GM12878 (cell line): ENCODE results near the gene PNMA8C.

Source experiments
- CHD2 ChIP-seq: IDR thresholded peaks from 2 replicates; pipeline ENCODE4 v1.6.1; 2011; ENCODE audit warnings: low read depth, low read length, improper control_type of control experiment, borderline replicate concordance
- HDAC2 ChIP-seq: fragments of 200-600 bp; sonication (generic); IDR thresholded peaks from 2 replicates; pipeline ENCODE4 v1.6.1; 2017
- SIX5 ChIP-seq: IDR thresholded peaks from 2 replicates; pipeline ENCODE4 v1.6.1; 2011; ENCODE audit warnings: mild to moderate bottlenecking, low read depth, low read length, moderate library complexity; ENCODE audit not compliant: severe bottlenecking
- TAF1 ChIP-seq: IDR thresholded peaks from 2 replicates; pipeline ENCODE4 v1.6.1; 2011; ENCODE audit warnings: mild to moderate bottlenecking, low read depth, low read length, borderline replicate concordance
- TCF3 ChIP-seq: IDR thresholded peaks from 2 replicates; pipeline ENCODE4 v1.6.1; 2012; ENCODE audit warnings: low read depth, mild to moderate bottlenecking, low read length, borderline replicate concordance; ENCODE audit not compliant: insufficient read depth
- TF ChIP-seq, protein P1 (sequence below), 3 experiments: IDR thresholded peaks in 2 of 3; conservative IDR thresholded peaks in 1 of 3; 2 replicates each; pipeline ENCODE4 v1.5.1; 2011; ENCODE audit warnings: low read depth in 3 of 3, low read length in 3 of 3, mild to moderate bottlenecking in 3 of 3, control low read depth in 2 of 3, moderate library complexity in 2 of 3, inconsistent platforms in 1 of 3, mixed read lengths in 1 of 3; ENCODE audit not compliant: control insufficient read depth in 2 of 3, insufficient read depth in 1 of 3; ENCODE audit errors: extremely low read depth in 1 of 3
- TF ChIP-seq, protein P2 (sequence below): fragments of 450-650 bp; formaldehyde crosslinking; IDR thresholded peaks from 2 replicates; pipeline ENCODE4 v1.4.0; 2020; ENCODE audit warnings: mild to moderate bottlenecking, moderate library complexity

- TF ChIP-seq TAF1, result no peak
- no peak for TF ChIP-seq TCF3
- TF ChIP-seq, protein P1, sequence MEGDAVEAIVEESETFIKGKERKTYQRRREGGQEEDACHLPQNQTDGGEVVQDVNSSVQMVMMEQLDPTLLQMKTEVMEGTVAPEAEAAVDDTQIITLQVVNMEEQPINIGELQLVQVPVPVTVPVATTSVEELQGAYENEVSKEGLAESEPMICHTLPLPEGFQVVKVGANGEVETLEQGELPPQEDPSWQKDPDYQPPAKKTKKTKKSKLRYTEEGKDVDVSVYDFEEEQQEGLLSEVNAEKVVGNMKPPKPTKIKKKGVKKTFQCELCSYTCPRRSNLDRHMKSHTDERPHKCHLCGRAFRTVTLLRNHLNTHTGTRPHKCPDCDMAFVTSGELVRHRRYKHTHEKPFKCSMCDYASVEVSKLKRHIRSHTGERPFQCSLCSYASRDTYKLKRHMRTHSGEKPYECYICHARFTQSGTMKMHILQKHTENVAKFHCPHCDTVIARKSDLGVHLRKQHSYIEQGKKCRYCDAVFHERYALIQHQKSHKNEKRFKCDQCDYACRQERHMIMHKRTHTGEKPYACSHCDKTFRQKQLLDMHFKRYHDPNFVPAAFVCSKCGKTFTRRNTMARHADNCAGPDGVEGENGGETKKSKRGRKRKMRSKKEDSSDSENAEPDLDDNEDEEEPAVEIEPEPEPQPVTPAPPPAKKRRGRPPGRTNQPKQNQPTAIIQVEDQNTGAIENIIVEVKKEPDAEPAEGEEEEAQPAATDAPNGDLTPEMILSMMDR (IDR thresholded peaks at IDR 0.05 in 2 of 3, conservative IDR thresholded peaks at IDR 0.05 in 1 of 3; ENCODE audit: control insufficient read depth in 2 of 3, extremely low read depth in 1 of 3, insufficient read depth in 1 of 3, low read depth in 3 of 3, low read length in 3 of 3), result no peak
- no peak for TF ChIP-seq SIX5
- TF ChIP-seq, protein P2, sequence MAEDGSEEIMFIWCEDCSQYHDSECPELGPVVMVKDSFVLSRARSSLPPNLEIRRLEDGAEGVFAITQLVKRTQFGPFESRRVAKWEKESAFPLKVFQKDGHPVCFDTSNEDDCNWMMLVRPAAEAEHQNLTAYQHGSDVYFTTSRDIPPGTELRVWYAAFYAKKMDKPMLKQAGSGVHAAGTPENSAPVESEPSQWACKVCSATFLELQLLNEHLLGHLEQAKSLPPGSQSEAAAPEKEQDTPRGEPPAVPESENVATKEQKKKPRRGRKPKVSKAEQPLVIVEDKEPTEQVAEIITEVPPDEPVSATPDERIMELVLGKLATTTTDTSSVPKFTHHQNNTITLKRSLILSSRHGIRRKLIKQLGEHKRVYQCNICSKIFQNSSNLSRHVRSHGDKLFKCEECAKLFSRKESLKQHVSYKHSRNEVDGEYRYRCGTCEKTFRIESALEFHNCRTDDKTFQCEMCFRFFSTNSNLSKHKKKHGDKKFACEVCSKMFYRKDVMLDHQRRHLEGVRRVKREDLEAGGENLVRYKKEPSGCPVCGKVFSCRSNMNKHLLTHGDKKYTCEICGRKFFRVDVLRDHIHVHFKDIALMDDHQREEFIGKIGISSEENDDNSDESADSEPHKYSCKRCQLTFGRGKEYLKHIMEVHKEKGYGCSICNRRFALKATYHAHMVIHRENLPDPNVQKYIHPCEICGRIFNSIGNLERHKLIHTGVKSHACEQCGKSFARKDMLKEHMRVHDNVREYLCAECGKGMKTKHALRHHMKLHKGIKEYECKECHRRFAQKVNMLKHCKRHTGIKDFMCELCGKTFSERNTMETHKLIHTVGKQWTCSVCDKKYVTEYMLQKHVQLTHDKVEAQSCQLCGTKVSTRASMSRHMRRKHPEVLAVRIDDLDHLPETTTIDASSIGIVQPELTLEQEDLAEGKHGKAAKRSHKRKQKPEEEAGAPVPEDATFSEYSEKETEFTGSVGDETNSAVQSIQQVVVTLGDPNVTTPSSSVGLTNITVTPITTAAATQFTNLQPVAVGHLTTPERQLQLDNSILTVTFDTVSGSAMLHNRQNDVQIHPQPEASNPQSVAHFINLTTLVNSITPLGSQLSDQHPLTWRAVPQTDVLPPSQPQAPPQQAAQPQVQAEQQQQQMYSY (CRISPR knock-in tag), result no peak
- TF ChIP-seq HDAC2, result no peak
- TF ChIP-seq CHD2, result no peak
These were observed 47.2 kb upstream of the PNMA8C start for GRCh38 chr19:46475986-46476385.
